Mesenchymal stem cell (in vitro differentiated cells and primary cell): Measurements from ENCODE around the gene SMARCD2.
"Not testable (repeated sequence)": the region's sequence is repeated elsewhere in the genome, so short reads cannot be mapped to it uniquely, and the experiment has no call there.

ENCODE experiments used
- DNase-seq: peaks from one replicate; pipeline ENCODE4 v3.0.0-alpha.2; 2013
- H2AFZ ChIP-seq: one replicate; pipeline ENCODE4 v1.6.1; 2013; ENCODE audit warnings: low read depth, mild to moderate bottlenecking, control low read depth, inconsistent platforms, low read length, moderate library complexity
- H2AK5ac ChIP-seq: 2 replicates; pipeline ENCODE4 v1.6.1; 2013; ENCODE audit warnings: low read length, moderate library complexity, mild to moderate bottlenecking, inconsistent platforms; ENCODE audit not compliant: severe bottlenecking
- H2BK120ac ChIP-seq: one replicate; pipeline ENCODE4 v1.6.1; 2013; ENCODE audit warnings: low read depth, mild to moderate bottlenecking, inconsistent platforms, low read length, moderate library complexity
- H2BK12ac ChIP-seq, 2 experiments: one replicate each; pipeline ENCODE4 v1.6.1; 2013; ENCODE audit warnings: inconsistent platforms in 2 of 2, low read length in 2 of 2, mild to moderate bottlenecking in 2 of 2, moderate library complexity in 2 of 2, control low read depth in 1 of 2
- H2BK15ac ChIP-seq: one replicate; pipeline ENCODE4 v1.6.1; 2013; ENCODE audit warnings: mild to moderate bottlenecking, low read depth, inconsistent platforms; ENCODE audit not compliant: poor library complexity, severe bottlenecking
- H2BK5ac ChIP-seq: 2 replicates; pipeline ENCODE4 v1.6.1; 2013; ENCODE audit warnings: low read depth, mild to moderate bottlenecking, low read length, control low read depth, inconsistent platforms; ENCODE audit not compliant: poor library complexity, severe bottlenecking
- H3K14ac ChIP-seq, 2 experiments: one replicate each; pipeline ENCODE4 v1.6.1; 2013; ENCODE audit warnings: inconsistent platforms in 2 of 2, low read length in 2 of 2, control low read depth in 1 of 2, mild to moderate bottlenecking in 1 of 2, moderate library complexity in 1 of 2
- H3K18ac ChIP-seq, 2 experiments: one replicate each; pipeline ENCODE4 v1.6.1; 2013; ENCODE audit warnings: inconsistent platforms in 2 of 2, low read length in 2 of 2, control low read depth in 1 of 2, low read depth in 1 of 2, mild to moderate bottlenecking in 1 of 2
- H3K23ac ChIP-seq, 2 experiments: one replicate each; pipeline ENCODE4 v1.6.1; 2013; ENCODE audit warnings: inconsistent platforms in 2 of 2, low read length in 2 of 2, mild to moderate bottlenecking in 2 of 2, moderate library complexity in 2 of 2, control low read depth in 1 of 2
- H3K27ac ChIP-seq: 2 replicates; pipeline ENCODE4 v1.5.1; 2013; ENCODE audit warnings: mild to moderate bottlenecking, moderate library complexity, low read length, control low read depth, inconsistent platforms; ENCODE audit not compliant: poor library complexity, severe bottlenecking
- H3K27me3 ChIP-seq, 2 experiments: 2 replicates each; pipeline versions ENCODE4 v1.6.1 to v1.7.0; 2013; ENCODE audit warnings: low read length in 2 of 2, mild to moderate bottlenecking in 2 of 2, moderate library complexity in 2 of 2, control low read depth in 1 of 2, inconsistent platforms in 1 of 2; ENCODE audit not compliant: control insufficient read depth in 1 of 2, insufficient read depth in 1 of 2
- H3K36me3 ChIP-seq, 2 experiments: 2 replicates each; pipeline versions ENCODE4 v1.6.1 to v1.7.0; 2013; ENCODE audit warnings: low read length in 2 of 2, control low read depth in 1 of 2, inconsistent platforms in 1 of 2, low read depth in 1 of 2, mild to moderate bottlenecking in 1 of 2; ENCODE audit not compliant: insufficient read depth in 2 of 2, control insufficient read depth in 1 of 2
- H3K4ac ChIP-seq, 2 experiments: one replicate each; pipeline ENCODE4 v1.6.1; 2013; ENCODE audit warnings: inconsistent platforms in 2 of 2, low read length in 2 of 2, mild to moderate bottlenecking in 2 of 2, moderate library complexity in 2 of 2, control low read depth in 1 of 2, low read depth in 1 of 2
- H3K4me1 ChIP-seq: 2 replicates; pipeline ENCODE4 v1.6.1; 2013; ENCODE audit warnings: low read depth, low read length, control low read depth; ENCODE audit not compliant: control insufficient read depth, insufficient read depth
- H3K4me2 ChIP-seq: 2 replicates; pipeline ENCODE4 v1.6.1; 2013; ENCODE audit warnings: low read length, mild to moderate bottlenecking, inconsistent platforms; ENCODE audit not compliant: poor library complexity, severe bottlenecking
- H3K4me3 ChIP-seq, 2 experiments: 2 replicates each; pipeline versions ENCODE4 v1.5.1 to v1.7.0; 2013; ENCODE audit warnings: low read length in 2 of 2, mild to moderate bottlenecking in 2 of 2, control low read depth in 1 of 2, low read depth in 1 of 2; ENCODE audit not compliant: insufficient read depth in 1 of 2
- H3K79me1 ChIP-seq: replicated peaks from 2 replicates; pipeline ENCODE4 v1.6.1; 2013; ENCODE audit warnings: mild to moderate bottlenecking, control low read depth, low read length, inconsistent platforms; ENCODE audit not compliant: poor library complexity, severe bottlenecking
- H3K9ac ChIP-seq: 2 replicates; pipeline ENCODE4 v1.7.0; 2013; ENCODE audit warnings: mild to moderate bottlenecking, low read length, moderate library complexity
- H3K9me3 ChIP-seq: 2 replicates; pipeline ENCODE4 v1.7.0; 2013; ENCODE audit warnings: mild to moderate bottlenecking, low read length; ENCODE audit not compliant: control insufficient read depth
- H4K8ac ChIP-seq: one replicate; pipeline ENCODE4 v1.6.1; 2013; ENCODE audit warnings: inconsistent platforms, mild to moderate bottlenecking, low read length, moderate library complexity
- H4K91ac ChIP-seq: one replicate; pipeline ENCODE4 v1.6.1; 2013; ENCODE audit warnings: mild to moderate bottlenecking, low read length, inconsistent platforms
- WGBS: methylation state at CpG from one replicate; pipeline ENCODE4 v1.1.7; 2013; ENCODE audit warnings: mixed read lengths; 5-methylcytosine and 5-hydroxymethylcytosine counted together

SMARCD2 gene

DNA sequence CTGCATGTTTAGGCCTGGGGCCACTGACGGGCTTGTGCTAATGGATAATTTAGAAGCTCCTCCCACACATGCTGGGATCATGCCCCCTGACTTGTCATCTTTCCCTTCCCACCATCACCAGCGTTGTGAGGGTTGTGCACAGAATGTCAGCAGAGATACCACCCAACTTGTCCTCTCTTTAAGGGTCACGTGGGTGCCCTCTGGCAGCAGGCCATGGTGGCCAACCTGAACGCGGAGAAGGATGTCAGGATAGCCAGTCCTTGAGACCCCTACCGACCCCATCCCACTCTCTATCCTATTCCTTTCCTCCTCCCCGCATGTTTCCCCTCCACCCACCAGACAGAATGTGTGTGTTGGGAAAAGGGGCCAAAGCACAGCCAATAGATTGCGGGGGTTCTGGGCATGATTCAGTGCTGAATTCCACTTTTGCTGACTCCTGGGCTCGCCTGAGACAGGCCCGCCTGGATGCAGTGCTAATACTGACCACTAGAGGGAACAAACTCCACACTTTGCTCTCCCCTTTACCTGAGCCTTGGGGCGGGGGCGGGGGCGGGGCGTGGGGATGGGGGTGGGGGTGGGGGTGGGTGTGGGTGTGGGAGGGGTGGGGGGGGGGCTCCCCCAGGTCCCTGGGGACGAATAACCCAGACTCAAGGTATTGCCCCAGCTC, 39.6 kb upstream of the SMARCD2 start, which contains the start of gene GH2:
Gene GH2, minus strand, starts transcription at position 10 of the 667 bp plus-strand sequence. CDS start 143 bp downstream, outside the sequence.
- Histone ChIP-seq H3K18ac (no peak within 1 kb of the TSS), H3K4me2 (no peak within 1 kb of the TSS), H3K27me3 (peaks cover 9 to 32% of the 10 kb centered on the region in 2 experiments), H4K91ac (no peak within 1 kb of the TSS), H3K36me3 (no peaks in the 10 kb centered on the region), H2BK12ac (no peak within 1 kb of the TSS), H3K23ac (no peak within 1 kb of the TSS), H2BK5ac (no peak within 1 kb of the TSS), H3K9me3 (no peaks in the 10 kb centered on the region), H2BK15ac (no peak within 1 kb of the TSS), H3K14ac (no peak within 1 kb of the TSS), H4K8ac (peak within 1 kb of the TSS; percentile 12), H2AK5ac (no peak within 1 kb of the TSS), H3K27ac (no peak within 1 kb of the TSS), H3K4me1 (no peaks in the 10 kb centered on the region), H2BK120ac (no peak within 1 kb of the TSS), H2AFZ (no peak within 1 kb of the TSS), H3K4ac (no peak within 1 kb of the TSS), H3K9ac (no peak within 1 kb of the TSS), H3K79me1 (no peaks in the 10 kb centered on the region), H3K4me3 (no peak within 1 kb of the TSS)
- peak; percentile 42 for DNase-seq
- 44% methylated on average over 5 of the region's 15 CpGs for WGBS

DNA sequence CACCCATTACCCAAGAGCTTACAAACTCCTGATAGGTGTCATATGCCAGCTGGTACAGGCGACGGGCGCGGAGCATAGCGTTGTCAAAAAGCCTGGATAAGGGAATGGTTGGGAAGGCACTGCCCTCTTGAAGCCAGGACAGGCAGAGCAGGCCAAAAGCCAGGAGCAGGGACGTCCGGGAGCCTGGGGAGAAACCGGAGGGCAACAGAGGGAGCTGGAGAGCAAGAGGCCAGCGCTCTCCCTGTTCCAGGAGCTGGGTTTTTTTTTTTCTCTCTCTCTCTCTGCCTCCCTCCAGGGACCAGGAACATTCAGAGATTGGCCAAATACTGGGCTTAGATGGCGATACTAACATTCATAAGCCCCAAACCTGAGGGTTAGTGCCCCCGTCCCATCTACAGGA, 38.9 kb upstream of the SMARCD2 start:
- H3K23ac ChIP-seq, H3K4me3 ChIP-seq, H3K79me1 ChIP-seq, H3K9me3 ChIP-seq, H3K4me1 ChIP-seq, H3K9ac ChIP-seq, H4K8ac ChIP-seq, H3K14ac ChIP-seq, H2BK12ac ChIP-seq, H2BK120ac ChIP-seq, H3K27ac ChIP-seq, H3K18ac ChIP-seq, H2AK5ac ChIP-seq, H2AFZ ChIP-seq, H3K4me2 ChIP-seq, H3K4ac ChIP-seq, H2BK15ac ChIP-seq, H4K91ac ChIP-seq, H2BK5ac ChIP-seq, H3K36me3 ChIP-seq: not testable (repeated sequence)
- DNase-seq, result peak; percentile 22
- 17% methylated on average over 11 of the region's 11 CpGs for WGBS
- peaks cover 9 to 39% of the 10 kb centered on the region in 2 experiments for H3K27me3 ChIP-seq

DNA sequence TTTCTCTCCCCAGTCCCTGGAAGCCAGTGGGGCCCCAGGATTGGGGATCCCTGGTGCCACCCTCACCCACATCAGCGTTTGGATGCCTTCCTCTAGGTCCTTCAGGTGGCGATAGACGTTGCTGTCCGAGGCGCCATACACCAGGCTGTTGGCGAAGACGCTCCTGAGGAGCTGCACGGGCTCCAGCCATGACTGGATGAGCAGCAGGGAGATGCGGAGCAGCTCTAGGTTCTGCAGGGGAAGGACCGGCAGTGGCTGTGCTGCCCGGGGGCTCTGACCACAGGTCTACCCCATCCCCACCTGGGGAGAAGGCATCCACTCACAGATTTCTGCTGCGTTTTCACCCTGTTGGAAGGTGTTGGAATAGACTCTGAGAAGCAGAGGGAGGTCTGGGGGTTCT, 38.2 kb upstream of the SMARCD2 start:
- no peak overlapping the region for H4K8ac ChIP-seq
- no peak overlapping the region for H2BK15ac ChIP-seq
- H3K4me1 ChIP-seq, result no peaks in the 10 kb centered on the region
- H3K18ac ChIP-seq, result no peak overlapping the region
- no peak for DNase-seq
- H3K27me3 ChIP-seq, result peaks cover 9 to 38% of the 10 kb centered on the region in 2 experiments
- H3K79me1 ChIP-seq, result no peaks in the 10 kb centered on the region
- H3K4me3 ChIP-seq, result no peak overlapping the region
- no peak overlapping the region for H3K4me2 ChIP-seq
- 87% methylated on average over 12 of the region's 12 CpGs for WGBS
- H3K9me3 ChIP-seq, result no peaks in the 10 kb centered on the region
- no peak overlapping the region for H2BK12ac ChIP-seq
- no peak overlapping the region for H3K4ac ChIP-seq
- no peaks in the 10 kb centered on the region for H3K36me3 ChIP-seq
- no peak overlapping the region for H2BK120ac ChIP-seq
- H3K14ac ChIP-seq, result no peak overlapping the region
- H3K23ac ChIP-seq, result no peak overlapping the region
- no peak overlapping the region for H3K27ac ChIP-seq
- no peak overlapping the region for H3K9ac ChIP-seq
- no peak overlapping the region for H4K91ac ChIP-seq
- H2AK5ac ChIP-seq, result no peak overlapping the region
- H2BK5ac ChIP-seq, result no peak overlapping the region
- no peak overlapping the region for H2AFZ ChIP-seq

DNA sequence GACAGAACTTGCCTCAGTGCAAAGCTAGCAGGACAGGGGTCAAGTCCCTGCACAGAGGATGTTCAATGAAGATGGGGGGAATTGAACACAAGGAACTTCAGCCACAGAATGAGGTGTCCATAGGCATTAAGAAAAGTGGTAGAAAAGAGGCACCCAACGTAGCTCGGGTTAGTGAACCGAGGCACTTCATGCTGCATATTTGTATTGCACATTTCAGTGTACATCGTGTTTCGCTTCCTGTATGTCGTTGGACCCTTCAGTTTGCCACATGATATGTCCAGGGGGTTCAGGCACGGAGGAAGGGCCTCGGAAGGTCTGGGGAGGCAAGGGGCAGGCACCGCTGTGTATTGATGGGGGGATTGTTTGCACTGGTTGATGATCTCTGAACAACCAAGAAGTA, 35.9 kb upstream of the SMARCD2 start:
- not testable (repeated sequence) for H3K9ac ChIP-seq, H2BK15ac ChIP-seq, H3K27ac ChIP-seq, H3K4me1 ChIP-seq, H3K36me3 ChIP-seq, H3K18ac ChIP-seq, H2BK120ac ChIP-seq, H2BK12ac ChIP-seq, H3K23ac ChIP-seq, H4K91ac ChIP-seq, H3K4me3 ChIP-seq, H2BK5ac ChIP-seq, H2AFZ ChIP-seq, H3K79me1 ChIP-seq, DNase-seq, H3K9me3 ChIP-seq, H4K8ac ChIP-seq, H3K4ac ChIP-seq, H3K14ac ChIP-seq, H3K4me2 ChIP-seq, H2AK5ac ChIP-seq
- 91% methylated on average over 9 of the region's 9 CpGs for WGBS
- H3K27me3 ChIP-seq, result peaks cover 9 to 31% of the 10 kb centered on the region in 2 experiments
